HEK293 (cell line): ENCODE measurements around the gene GOLGA6C.
"Not testable (repeated sequence)": the region's sequence is repeated elsewhere in the genome, so short reads cannot be mapped to it uniquely, and the experiment has no call there.

Experiments
- TCF7L2 ChIP-seq: IDR thresholded peaks from 2 replicates; pipeline ENCODE4 v1.6.1; 2011; ENCODE audit warnings: low read depth, mild to moderate bottlenecking, inconsistent platforms, low read length, moderate library complexity, borderline replicate concordance
- TRIM28 ChIP-seq: IDR thresholded peaks from 2 replicates; pipeline ENCODE4 v1.6.1; 2011; ENCODE audit warnings: low read length, control low read depth, borderline replicate concordance
- ZNF23 ChIP-seq: fragments of 450-650 bp; formaldehyde crosslinking; IDR thresholded peaks from 2 replicates; pipeline ENCODE4 v1.5.1; 2016; ENCODE audit warnings: missing biosample characterization, missing genetic modification characterization, borderline replicate concordance
- ZNF433 ChIP-seq: fragments of 450-650 bp; formaldehyde crosslinking; IDR thresholded peaks from 2 replicates; pipeline ENCODE4 v1.5.1; 2016; ENCODE audit warnings: missing biosample characterization, missing genetic modification characterization, low read depth
- ZNF670 ChIP-seq: fragments of 450-650 bp; formaldehyde crosslinking; IDR thresholded peaks from 2 replicates; pipeline ENCODE4 v1.5.1; 2016; ENCODE audit warnings: missing biosample characterization, missing genetic modification characterization, low read depth
- ZNF792 ChIP-seq: fragments of 450-650 bp; formaldehyde crosslinking; IDR thresholded peaks from 2 replicates; pipeline ENCODE4 v1.5.1; 2016; ENCODE audit warnings: missing biosample characterization, missing genetic modification characterization
- TF ChIP-seq, protein P1 (sequence below): fragments of 450-650 bp; formaldehyde crosslinking; IDR thresholded peaks from 2 replicates; pipeline ENCODE4 v1.5.1; 2016; ENCODE audit warnings: missing biosample characterization, missing genetic modification characterization
- TF ChIP-seq, protein P2 (sequence below): fragments of 450-650 bp; formaldehyde crosslinking; IDR thresholded peaks from 2 replicates; pipeline ENCODE4 v1.5.1; 2016; ENCODE audit warnings: missing biosample characterization, missing genetic modification characterization
- TF ChIP-seq, protein P3 (sequence below): fragments of 450-650 bp; formaldehyde crosslinking; IDR thresholded peaks from 2 replicates; pipeline ENCODE4 v1.5.1; 2016; ENCODE audit warnings: missing biosample characterization, missing genetic modification characterization
- TF ChIP-seq, protein P4 (sequence below): fragments of 450-650 bp; formaldehyde crosslinking; IDR thresholded peaks from 2 replicates; pipeline ENCODE4 v1.5.1; 2016; ENCODE audit warnings: missing biosample characterization, missing genetic modification characterization

DNA sequence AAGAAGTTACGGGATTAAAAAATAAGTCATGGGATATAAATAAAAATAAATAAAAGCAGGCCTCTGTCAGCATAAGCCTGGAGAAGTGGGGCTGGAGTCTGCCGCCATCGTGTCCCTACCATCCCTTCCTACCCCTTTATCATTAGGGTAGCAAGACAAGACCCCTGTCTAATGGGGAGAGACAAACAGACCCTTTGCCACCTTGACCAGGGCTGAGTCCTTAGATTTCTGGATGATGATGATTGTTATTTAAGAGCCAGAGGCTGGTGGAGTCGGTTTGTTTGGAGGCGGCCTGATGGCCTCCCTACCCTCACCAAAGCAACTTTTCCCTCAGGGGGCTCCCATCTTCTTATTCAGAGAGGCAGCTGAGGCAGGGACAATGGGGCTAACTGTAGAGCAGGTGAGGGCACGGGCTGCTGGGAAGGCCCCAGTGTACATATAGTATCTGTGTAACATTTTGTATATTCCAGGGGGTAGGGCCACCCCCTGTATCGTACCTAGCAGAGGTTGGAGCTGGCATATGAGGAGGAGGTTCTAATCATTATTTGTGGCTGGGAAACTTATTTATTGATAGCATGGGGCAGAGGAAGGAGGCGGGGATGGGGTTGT, 15.7 kb downstream of the GOLGA6C start:
- TF ChIP-seq, protein P1, sequence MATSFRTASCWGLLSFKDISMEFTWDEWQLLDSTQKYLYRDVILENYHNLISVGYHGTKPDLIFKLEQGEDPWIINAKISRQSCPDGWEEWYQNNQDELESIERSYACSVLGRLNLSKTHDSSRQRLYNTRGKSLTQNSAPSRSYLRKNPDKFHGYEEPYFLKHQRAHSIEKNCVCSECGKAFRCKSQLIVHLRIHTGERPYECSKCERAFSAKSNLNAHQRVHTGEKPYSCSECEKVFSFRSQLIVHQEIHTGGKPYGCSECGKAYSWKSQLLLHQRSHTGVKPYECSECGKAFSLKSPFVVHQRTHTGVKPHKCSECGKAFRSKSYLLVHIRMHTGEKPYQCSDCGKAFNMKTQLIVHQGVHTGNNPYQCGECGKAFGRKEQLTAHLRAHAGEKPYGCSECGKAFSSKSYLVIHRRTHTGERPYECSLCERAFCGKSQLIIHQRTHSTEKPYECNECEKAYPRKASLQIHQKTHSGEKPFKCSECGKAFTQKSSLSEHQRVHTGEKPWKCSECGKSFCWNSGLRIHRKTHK, result not testable (repeated sequence)
- not testable (repeated sequence) for TF ChIP-seq TCF7L2; ZNF433 (tag by site-specific recombination); ZNF670; ZNF792 (tag by site-specific recombination); TRIM28; ZNF23 (tag by site-specific recombination)
- TF ChIP-seq, protein P2, sequence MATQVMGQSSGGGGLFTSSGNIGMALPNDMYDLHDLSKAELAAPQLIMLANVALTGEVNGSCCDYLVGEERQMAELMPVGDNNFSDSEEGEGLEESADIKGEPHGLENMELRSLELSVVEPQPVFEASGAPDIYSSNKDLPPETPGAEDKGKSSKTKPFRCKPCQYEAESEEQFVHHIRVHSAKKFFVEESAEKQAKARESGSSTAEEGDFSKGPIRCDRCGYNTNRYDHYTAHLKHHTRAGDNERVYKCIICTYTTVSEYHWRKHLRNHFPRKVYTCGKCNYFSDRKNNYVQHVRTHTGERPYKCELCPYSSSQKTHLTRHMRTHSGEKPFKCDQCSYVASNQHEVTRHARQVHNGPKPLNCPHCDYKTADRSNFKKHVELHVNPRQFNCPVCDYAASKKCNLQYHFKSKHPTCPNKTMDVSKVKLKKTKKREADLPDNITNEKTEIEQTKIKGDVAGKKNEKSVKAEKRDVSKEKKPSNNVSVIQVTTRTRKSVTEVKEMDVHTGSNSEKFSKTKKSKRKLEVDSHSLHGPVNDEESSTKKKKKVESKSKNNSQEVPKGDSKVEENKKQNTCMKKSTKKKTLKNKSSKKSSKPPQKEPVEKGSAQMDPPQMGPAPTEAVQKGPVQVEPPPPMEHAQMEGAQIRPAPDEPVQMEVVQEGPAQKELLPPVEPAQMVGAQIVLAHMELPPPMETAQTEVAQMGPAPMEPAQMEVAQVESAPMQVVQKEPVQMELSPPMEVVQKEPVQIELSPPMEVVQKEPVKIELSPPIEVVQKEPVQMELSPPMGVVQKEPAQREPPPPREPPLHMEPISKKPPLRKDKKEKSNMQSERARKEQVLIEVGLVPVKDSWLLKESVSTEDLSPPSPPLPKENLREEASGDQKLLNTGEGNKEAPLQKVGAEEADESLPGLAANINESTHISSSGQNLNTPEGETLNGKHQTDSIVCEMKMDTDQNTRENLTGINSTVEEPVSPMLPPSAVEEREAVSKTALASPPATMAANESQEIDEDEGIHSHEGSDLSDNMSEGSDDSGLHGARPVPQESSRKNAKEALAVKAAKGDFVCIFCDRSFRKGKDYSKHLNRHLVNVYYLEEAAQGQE (tag by site-specific recombination), result not testable (repeated sequence)
- TF ChIP-seq, protein P3, sequence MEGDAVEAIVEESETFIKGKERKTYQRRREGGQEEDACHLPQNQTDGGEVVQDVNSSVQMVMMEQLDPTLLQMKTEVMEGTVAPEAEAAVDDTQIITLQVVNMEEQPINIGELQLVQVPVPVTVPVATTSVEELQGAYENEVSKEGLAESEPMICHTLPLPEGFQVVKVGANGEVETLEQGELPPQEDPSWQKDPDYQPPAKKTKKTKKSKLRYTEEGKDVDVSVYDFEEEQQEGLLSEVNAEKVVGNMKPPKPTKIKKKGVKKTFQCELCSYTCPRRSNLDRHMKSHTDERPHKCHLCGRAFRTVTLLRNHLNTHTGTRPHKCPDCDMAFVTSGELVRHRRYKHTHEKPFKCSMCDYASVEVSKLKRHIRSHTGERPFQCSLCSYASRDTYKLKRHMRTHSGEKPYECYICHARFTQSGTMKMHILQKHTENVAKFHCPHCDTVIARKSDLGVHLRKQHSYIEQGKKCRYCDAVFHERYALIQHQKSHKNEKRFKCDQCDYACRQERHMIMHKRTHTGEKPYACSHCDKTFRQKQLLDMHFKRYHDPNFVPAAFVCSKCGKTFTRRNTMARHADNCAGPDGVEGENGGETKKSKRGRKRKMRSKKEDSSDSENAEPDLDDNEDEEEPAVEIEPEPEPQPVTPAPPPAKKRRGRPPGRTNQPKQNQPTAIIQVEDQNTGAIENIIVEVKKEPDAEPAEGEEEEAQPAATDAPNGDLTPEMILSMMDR (tag by site-specific recombination), result not testable (repeated sequence)
- TF ChIP-seq, protein P4, sequence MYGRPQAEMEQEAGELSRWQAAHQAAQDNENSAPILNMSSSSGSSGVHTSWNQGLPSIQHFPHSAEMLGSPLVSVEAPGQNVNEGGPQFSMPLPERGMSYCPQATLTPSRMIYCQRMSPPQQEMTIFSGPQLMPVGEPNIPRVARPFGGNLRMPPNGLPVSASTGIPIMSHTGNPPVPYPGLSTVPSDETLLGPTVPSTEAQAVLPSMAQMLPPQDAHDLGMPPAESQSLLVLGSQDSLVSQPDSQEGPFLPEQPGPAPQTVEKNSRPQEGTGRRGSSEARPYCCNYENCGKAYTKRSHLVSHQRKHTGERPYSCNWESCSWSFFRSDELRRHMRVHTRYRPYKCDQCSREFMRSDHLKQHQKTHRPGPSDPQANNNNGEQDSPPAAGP (tag by site-specific recombination), result not testable (repeated sequence)
